ENCODE results near the gene CAPRIN2.

CAPRIN2 gene, protein sequence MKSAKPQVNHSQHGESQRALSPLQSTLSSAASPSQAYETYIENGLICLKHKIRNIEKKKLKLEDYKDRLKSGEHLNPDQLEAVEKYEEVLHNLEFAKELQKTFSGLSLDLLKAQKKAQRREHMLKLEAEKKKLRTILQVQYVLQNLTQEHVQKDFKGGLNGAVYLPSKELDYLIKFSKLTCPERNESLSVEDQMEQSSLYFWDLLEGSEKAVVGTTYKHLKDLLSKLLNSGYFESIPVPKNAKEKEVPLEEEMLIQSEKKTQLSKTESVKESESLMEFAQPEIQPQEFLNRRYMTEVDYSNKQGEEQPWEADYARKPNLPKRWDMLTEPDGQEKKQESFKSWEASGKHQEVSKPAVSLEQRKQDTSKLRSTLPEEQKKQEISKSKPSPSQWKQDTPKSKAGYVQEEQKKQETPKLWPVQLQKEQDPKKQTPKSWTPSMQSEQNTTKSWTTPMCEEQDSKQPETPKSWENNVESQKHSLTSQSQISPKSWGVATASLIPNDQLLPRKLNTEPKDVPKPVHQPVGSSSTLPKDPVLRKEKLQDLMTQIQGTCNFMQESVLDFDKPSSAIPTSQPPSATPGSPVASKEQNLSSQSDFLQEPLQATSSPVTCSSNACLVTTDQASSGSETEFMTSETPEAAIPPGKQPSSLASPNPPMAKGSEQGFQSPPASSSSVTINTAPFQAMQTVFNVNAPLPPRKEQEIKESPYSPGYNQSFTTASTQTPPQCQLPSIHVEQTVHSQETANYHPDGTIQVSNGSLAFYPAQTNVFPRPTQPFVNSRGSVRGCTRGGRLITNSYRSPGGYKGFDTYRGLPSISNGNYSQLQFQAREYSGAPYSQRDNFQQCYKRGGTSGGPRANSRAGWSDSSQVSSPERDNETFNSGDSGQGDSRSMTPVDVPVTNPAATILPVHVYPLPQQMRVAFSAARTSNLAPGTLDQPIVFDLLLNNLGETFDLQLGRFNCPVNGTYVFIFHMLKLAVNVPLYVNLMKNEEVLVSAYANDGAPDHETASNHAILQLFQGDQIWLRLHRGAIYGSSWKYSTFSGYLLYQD

GRCh38 chr12:30754750-30755394 is at the start of gene CAPRIN2:
CAPRIN2 (minus strand) TSS chr12:30754951; CDS start chr12:30753520, 1,431 bp downstream.
- Histone ChIP-seq H3K4me1 (ENCODE audit: insufficient read depth, low read length) (peaks cover 12% of the 10 kb centered on the region), H3K9me3 (ENCODE audit: control insufficient read depth, insufficient read depth, low read length) (no peaks in the 10 kb centered on the region), H3K36me3 (ENCODE audit: insufficient read depth, low read length) (peaks cover 3% of the 10 kb centered on the region; the same call in 1 of the 2 replicates), H3K9ac (ENCODE audit: low read depth, low read length) (peak within 1 kb of the TSS; percentile 94)

DNA sequence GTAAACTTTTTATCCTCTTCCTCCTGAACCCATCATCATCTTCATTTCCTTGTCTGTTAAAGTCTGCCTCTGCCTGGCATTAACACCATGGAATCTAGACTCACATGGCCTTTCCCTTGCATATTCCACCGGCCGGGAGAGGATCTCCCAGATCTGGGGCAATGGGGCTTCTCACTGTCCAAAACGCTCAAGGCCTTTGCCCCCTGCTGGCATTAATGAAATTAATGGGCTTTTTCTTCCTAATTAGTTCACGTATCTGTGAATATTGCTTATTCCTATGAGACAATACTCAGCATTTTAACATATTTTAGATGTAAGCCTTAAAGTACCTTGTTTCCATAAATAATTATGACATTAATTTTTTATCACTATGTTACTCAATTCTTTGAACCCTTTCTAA is 42.9 kb upstream of the CAPRIN2 start:
- Histone ChIP-seq H3K4me1 (ENCODE audit: insufficient read depth, low read length) (peaks cover 14% of the 10 kb centered on the region), H3K9ac (ENCODE audit: low read depth, low read length) (no peak overlapping the region), H3K9me3 (ENCODE audit: control insufficient read depth, insufficient read depth, low read length) (peaks cover 3% of the 10 kb centered on the region; the same call in 1 of the 2 replicates)

GRCh38 chr12:30796891-30797371 is 42.2 kb upstream of the CAPRIN2 start:
- Histone ChIP-seq H3K9ac (ENCODE audit: low read depth, low read length) (peak overlapping the region; percentile 83), H3K4me1 (ENCODE audit: insufficient read depth, low read length) (peaks cover 22% of the 10 kb centered on the region), H3K36me3 (ENCODE audit: insufficient read depth, low read length) (peaks cover 9% of the 10 kb centered on the region), H3K9me3 (ENCODE audit: control insufficient read depth, insufficient read depth, low read length) (peaks cover 3% of the 10 kb centered on the region; the same call in 1 of the 2 replicates)

More for the DNA sequence above, 42.9 kb upstream of the CAPRIN2 start:
- peaks cover 9% of the 10 kb centered on the region for H3K36me3 ChIP-seq (ENCODE audit: insufficient read depth, low read length)

- Histone ChIP-seq H3K9ac (ENCODE audit: low read depth, low read length) (peak overlapping the region; percentile 83), H3K9me3 (ENCODE audit: control insufficient read depth, insufficient read depth, low read length) (0 out of 2 replicates have a peak, but pooled peaks cover 3% of the 10 kb centered on the region), H3K36me3 (ENCODE audit: insufficient read depth, low read length) (peaks cover 3% of the 10 kb centered on the region; the same call in 1 of the 2 replicates), H3K4me1 (ENCODE audit: insufficient read depth, low read length) (peaks cover 25% of the 10 kb centered on the region)
Observed at GRCh38 chr12:30796313-30796780, 41.6 kb upstream of the CAPRIN2 start.

GRCh38 chr12:30795410-30796312 is 40.9 kb upstream of the CAPRIN2 start:
- Histone ChIP-seq H3K9me3 (ENCODE audit: control insufficient read depth, insufficient read depth, low read length) (0 out of 2 replicates have a peak, but pooled peaks cover 3% of the 10 kb centered on the region), H3K4me1 (ENCODE audit: insufficient read depth, low read length) (peaks cover 28% of the 10 kb centered on the region), H3K36me3 (ENCODE audit: insufficient read depth, low read length) (peaks cover 3% of the 10 kb centered on the region; the same call in 1 of the 2 replicates), H3K9ac (ENCODE audit: low read depth, low read length) (peak overlapping the region; percentile 83)

DNA sequence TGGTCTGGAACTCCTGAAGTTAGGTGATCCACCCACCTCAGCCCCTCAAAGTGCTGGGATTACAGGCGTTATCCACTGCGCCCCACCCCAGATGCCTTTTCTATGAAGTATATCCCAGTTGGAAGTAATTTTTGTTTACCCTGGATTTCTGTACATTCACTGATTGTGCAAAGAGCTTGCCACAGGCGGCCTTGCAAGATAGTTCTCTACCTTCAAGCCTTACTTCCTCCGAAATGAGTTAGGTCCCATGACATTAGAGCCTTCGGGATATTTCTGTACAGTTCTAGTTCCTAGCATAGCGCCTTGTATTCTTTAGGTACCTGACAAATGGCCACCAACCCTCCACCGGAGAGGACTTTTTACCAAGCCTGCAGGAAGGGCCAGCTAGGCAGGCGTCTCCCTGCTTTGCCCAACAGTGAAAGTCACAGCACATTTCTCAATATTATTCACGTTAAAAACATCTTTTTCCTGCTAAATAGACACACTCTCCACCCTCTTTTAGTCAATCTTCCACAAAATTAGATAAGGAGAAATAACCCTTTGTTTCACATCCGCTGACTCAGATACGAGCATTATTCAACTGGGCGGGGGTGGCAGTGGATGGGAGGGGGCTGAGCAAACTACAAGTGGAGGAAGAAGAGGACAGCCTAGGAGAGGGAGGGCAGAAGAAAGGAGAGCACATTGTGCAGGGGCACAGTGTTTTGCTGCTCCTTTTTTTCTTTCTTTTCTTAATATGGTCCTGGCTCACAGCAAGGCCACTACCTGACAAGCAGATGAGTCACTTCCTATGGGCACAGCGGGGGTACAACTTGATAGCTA is 40.0 kb upstream of the CAPRIN2 start:
- Histone ChIP-seq H3K36me3 (ENCODE audit: insufficient read depth, low read length) (peaks cover 3% of the 10 kb centered on the region; the same call in 1 of the 2 replicates), H3K4me1 (ENCODE audit: insufficient read depth, low read length) (peaks cover 28% of the 10 kb centered on the region), H3K9me3 (ENCODE audit: control insufficient read depth, insufficient read depth, low read length) (no peaks in the 10 kb centered on the region), H3K9ac (ENCODE audit: low read depth, low read length) (peak overlapping the region; percentile 83)

DNA sequence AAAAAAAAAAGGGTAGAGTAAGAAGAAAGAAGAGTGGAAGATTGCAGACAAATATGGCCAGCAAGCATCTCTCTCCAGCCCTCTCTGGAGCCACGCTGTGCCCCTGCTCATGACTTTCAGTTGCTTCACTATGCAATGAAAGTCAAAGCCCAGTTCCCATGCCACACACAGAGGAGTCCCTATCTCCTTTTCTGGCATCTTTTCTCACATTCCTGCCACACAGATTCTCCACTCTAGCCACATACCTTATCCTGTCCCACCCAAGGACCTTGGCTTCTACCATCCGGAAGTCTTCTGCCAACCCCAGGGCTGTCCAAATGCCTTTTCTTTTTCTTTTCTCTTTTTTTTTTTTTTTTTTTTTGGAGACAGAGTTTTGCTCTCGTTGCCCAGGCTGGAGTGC is 39.3 kb upstream of the CAPRIN2 start:
- Histone ChIP-seq H3K9ac (ENCODE audit: low read depth, low read length) (no peak overlapping the region), H3K36me3 (ENCODE audit: insufficient read depth, low read length) (peaks cover 3% of the 10 kb centered on the region; the same call in 1 of the 2 replicates), H3K9me3 (ENCODE audit: control insufficient read depth, insufficient read depth, low read length) (no peaks in the 10 kb centered on the region), H3K4me1 (ENCODE audit: insufficient read depth, low read length) (peaks cover 28% of the 10 kb centered on the region)

GRCh38 chr12:30792648-30793499 is 38.1 kb upstream of the CAPRIN2 start:
- H3K9ac ChIP-seq (ENCODE audit: low read depth, low read length): no peak overlapping the region
- no peaks in the 10 kb centered on the region for H3K36me3 ChIP-seq (ENCODE audit: insufficient read depth, low read length)
- H3K9me3 ChIP-seq (ENCODE audit: control insufficient read depth, insufficient read depth, low read length): no peaks in the 10 kb centered on the region
- H3K4me1 ChIP-seq (ENCODE audit: insufficient read depth, low read length): peaks cover 28% of the 10 kb centered on the region

DNA sequence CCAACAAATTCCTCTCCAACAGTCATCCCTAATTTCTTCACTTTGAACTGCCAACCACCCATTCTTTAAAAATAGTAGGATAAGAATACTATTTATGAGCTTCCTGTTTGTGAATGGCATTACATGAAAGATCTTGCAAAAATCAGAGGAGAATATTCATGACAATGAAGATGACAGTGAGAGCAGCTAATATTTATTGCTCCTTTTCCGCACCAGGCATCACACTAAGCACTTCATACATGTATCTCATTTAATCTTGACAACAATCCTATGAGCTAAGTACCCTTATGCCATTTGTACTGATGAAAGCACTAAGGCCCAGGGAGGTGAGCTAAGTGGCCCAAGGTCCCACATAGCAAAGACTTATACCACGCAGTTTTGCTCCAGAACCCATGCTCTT is 37.3 kb upstream of the CAPRIN2 start:
- H3K9me3 ChIP-seq (ENCODE audit: control insufficient read depth, insufficient read depth, low read length): no peaks in the 10 kb centered on the region
- H3K4me1 ChIP-seq (ENCODE audit: insufficient read depth, low read length): peaks cover 28% of the 10 kb centered on the region
- no peaks in the 10 kb centered on the region for H3K36me3 ChIP-seq (ENCODE audit: insufficient read depth, low read length)
- H3K9ac ChIP-seq (ENCODE audit: low read depth, low read length): no peak overlapping the region

GRCh38 chr12:30788754-30789153 is 34.0 kb upstream of the CAPRIN2 start:
- H3K36me3 ChIP-seq (ENCODE audit: insufficient read depth, low read length): peaks cover 4% of the 10 kb centered on the region; the same call in 1 of the 2 replicates
- no peak overlapping the region for H3K9ac ChIP-seq (ENCODE audit: low read depth, low read length)
- H3K9me3 ChIP-seq (ENCODE audit: control insufficient read depth, insufficient read depth, low read length): peaks cover 11% of the 10 kb centered on the region
- peaks cover 23% of the 10 kb centered on the region for H3K4me1 ChIP-seq (ENCODE audit: insufficient read depth, low read length)

- Histone ChIP-seq H3K4me1 (ENCODE audit: insufficient read depth, low read length) (no peaks in the 10 kb centered on the region), H3K36me3 (ENCODE audit: insufficient read depth, low read length) (peaks cover 4% of the 10 kb centered on the region; the same call in 1 of the 2 replicates), H3K9ac (ENCODE audit: low read depth, low read length) (no peak overlapping the region), H3K9me3 (ENCODE audit: control insufficient read depth, insufficient read depth, low read length) (peaks cover 27% of the 10 kb centered on the region)
Observed at GRCh38 chr12:30785630-30786029, 30.9 kb upstream of the CAPRIN2 start.
